MM.1S (cell line): ENCODE data around the gene CLMP.

Experiments used
- CTCF ChIP-seq: fragments of 300-600 bp; sonication (generic); IDR thresholded peaks from 2 replicates; pipeline ENCODE4 v1.5.1; 2016; ENCODE audit warnings: antibody characterized with exemption, low read length, mixed read lengths
- EZH2phosphoT487 ChIP-seq: fragments of 300-600 bp; sonication (generic); IDR thresholded peaks from 2 replicates; pipeline ENCODE4 v1.6.1; 2018; ENCODE audit warnings: antibody characterized with exemption, low read length

- TF ChIP-seq CTCF (no peak), EZH2phosphoT487 (no peak)
Measured at GRCh38 chr11:123163621-123164020, 31.4 kb downstream of the CLMP start.
